ENCODE results near the gene ZNF771. TPM values are rescaled to one million over a fixed set of nuclear protein-coding genes. Genes with fewer than 3 reads are reported as not detected.
"Not testable (repeated sequence)": the region's sequence is repeated elsewhere in the genome, so short reads cannot be mapped to it uniquely, and the experiment has no call there.

The ZNF771 gene
- total RNA-seq, 6 donors from 2014 or later: 5.2 to 12.3 (median 7.2) TPM

DNA sequence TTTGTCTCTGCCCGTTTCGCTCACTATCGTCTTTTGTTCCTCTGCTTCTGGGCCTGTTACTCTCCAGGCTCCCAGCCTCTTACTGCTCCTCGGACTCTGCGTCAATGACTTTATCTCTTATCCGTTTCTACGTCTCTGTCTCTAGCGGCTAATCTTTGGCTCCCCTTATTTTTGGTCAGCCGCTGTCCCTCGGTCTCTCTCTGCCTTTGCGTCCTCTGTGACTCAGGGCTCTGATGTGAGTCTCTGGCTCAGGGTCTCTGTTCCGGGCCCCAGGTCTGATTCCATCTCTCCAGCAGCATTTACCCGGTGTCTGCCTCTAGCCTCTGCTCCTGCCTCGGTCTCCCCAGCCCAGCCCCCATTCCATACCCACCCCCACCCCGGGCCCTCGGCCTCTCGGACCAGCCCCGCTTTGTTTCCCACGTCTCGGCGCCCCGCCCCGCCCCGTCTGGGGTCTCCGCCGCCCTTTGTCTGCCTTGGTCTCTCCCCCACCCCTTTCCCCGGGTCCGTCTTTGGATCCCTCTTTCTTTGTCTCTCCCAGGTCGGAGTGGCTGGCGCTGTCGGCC lies 12.7 kb upstream of the ZNF771 start:
- TF ChIP-seq, protein P1, sequence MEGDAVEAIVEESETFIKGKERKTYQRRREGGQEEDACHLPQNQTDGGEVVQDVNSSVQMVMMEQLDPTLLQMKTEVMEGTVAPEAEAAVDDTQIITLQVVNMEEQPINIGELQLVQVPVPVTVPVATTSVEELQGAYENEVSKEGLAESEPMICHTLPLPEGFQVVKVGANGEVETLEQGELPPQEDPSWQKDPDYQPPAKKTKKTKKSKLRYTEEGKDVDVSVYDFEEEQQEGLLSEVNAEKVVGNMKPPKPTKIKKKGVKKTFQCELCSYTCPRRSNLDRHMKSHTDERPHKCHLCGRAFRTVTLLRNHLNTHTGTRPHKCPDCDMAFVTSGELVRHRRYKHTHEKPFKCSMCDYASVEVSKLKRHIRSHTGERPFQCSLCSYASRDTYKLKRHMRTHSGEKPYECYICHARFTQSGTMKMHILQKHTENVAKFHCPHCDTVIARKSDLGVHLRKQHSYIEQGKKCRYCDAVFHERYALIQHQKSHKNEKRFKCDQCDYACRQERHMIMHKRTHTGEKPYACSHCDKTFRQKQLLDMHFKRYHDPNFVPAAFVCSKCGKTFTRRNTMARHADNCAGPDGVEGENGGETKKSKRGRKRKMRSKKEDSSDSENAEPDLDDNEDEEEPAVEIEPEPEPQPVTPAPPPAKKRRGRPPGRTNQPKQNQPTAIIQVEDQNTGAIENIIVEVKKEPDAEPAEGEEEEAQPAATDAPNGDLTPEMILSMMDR (IDR thresholded peaks at IDR 0.05): no peak
- TF ChIP-seq POLR2AphosphoS5 (IDR thresholded peaks at IDR 0.05) (no peak), POLR2A (IDR thresholded peaks at IDR 0.05) (no peak), EP300 (IDR thresholded peaks at IDR 0.05) (no peak)
- peaks cover 12 to 37% (median 19%) of the 10 kb centered on the region in 4 donors for H3K4me1 ChIP-seq
- WGBS, 2 donors: 10 to 11% methylated on average over 30 to 31 of the region's 31 CpGs
- ATAC-seq (ENCODE audit: low FRiP score in 2 of 2) (peak in 1 of 2 donors; percentile 66), DNase-seq (no peak)
- H3K36me3 ChIP-seq: peaks cover 0 to 18% (median 10%) of the 10 kb centered on the region in 4 donors
- no peaks in the 10 kb centered on the region for H3K27me3 ChIP-seq
- H3K27ac ChIP-seq: peak overlapping the region; percentile 56 to 84 (median 78)
- H3K4me3 ChIP-seq: peak overlapping the region; percentile 62 to 95 (median 89)
- no peaks in the 10 kb centered on the region for H3K9me3 ChIP-seq

- 2 to 5% methylated on average over 4 to 32 of the region's 103 CpGs for WGBS, 2 donors
- H3K9me3 ChIP-seq: no peaks in the 10 kb centered on the region
- DNase-seq: peak; percentile 88 to 96
- H3K27me3 ChIP-seq: no peaks in the 10 kb centered on the region
- H3K4me3 ChIP-seq: peak within 1 kb of the TSS; percentile 62 to 95 (median 89)
- ATAC-seq (ENCODE audit: low FRiP score in 2 of 2): peak; percentile 96 to 98
- peak; percentile 29 to 49 for TF ChIP-seq POLR2AphosphoS5 (IDR thresholded peaks at IDR 0.05)
- TF ChIP-seq, protein P1 (IDR thresholded peaks at IDR 0.05): peak; percentile 46 to 91 (median 83)
- peak in 1 of 4 donors; percentile 60 for TF ChIP-seq POLR2A (IDR thresholded peaks at IDR 0.05)
- no peak for TF ChIP-seq EP300 (IDR thresholded peaks at IDR 0.05)
- peaks cover 0 to 18% (median 10%) of the 10 kb centered on the region in 4 donors for H3K36me3 ChIP-seq
- peaks cover 15 to 44% (median 22%) of the 10 kb centered on the region in 4 donors for H3K4me1 ChIP-seq
- peak within 1 kb of the TSS; percentile 56 to 84 (median 78) for H3K27ac ChIP-seq
Measured at GRCh38 chr16:30395155-30395991, 12.0 kb upstream of the ZNF771 start, which contains the start of gene ZNF48. Gene ZNF48 (plus strand): TSS chr16:30395420. CDS start chr16:30395795, 375 bp downstream.

DNA sequence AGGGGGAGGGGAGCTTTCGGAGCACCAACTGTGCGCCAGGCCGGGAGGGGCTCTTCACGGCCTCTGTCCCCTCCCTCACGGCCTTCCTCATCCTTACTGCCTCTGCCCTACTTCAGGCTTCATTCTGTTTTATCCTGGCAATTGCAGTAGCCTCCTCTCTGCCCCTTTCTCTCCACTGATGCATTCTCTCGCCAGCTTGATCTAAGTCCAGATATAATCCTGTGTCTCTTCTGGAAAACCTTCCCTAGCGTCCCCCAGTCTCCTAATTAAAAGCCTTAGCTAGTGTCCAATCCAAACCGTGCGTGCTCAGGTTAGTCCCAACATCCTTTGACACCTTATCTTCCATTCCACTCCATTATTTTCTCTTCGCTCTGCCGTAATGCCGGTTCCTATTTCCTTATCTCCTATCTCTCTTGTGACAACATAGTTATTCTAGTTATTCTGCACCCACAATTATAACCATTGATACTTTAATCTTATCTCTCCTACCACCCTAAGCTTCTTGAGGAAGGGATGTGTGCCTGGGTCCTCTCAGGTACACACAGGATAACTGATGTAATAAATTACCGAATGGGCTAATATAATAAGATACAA lies 11.3 kb upstream of the ZNF771 start:
- ATAC-seq (ENCODE audit: low FRiP score in 2 of 2) (no peak), DNase-seq (no peak)
- peak overlapping the region; percentile 56 to 84 (median 72) for H3K27ac ChIP-seq
- no peaks in the 10 kb centered on the region for H3K27me3 ChIP-seq
- no peak for TF ChIP-seq POLR2AphosphoS5 (IDR thresholded peaks at IDR 0.05)
- no peak for TF ChIP-seq POLR2A (IDR thresholded peaks at IDR 0.05)
- TF ChIP-seq, protein P1 (IDR thresholded peaks at IDR 0.05): no peak
- no peak for TF ChIP-seq EP300 (IDR thresholded peaks at IDR 0.05)
- WGBS, 2 donors: 10 to 15% methylated on average over 13 of the region's 13 CpGs
- H3K4me1 ChIP-seq: peaks cover 17 to 51% (median 22%) of the 10 kb centered on the region in 4 donors
- H3K9me3 ChIP-seq: no peaks in the 10 kb centered on the region
- peak overlapping the region; percentile 62 to 95 (median 89) for H3K4me3 ChIP-seq
- peaks cover 0 to 18% (median 10%) of the 10 kb centered on the region in 4 donors for H3K36me3 ChIP-seq

- not testable (repeated sequence) for H3K4me3 ChIP-seq; DNase-seq; H3K27ac ChIP-seq; H3K9me3 ChIP-seq; H3K27me3 ChIP-seq; ATAC-seq (ENCODE audit: low FRiP score in 2 of 2)
- Histone ChIP-seq H3K36me3 (peaks cover 0 to 18% (median 10%) of the 10 kb centered on the region in 4 donors), H3K4me1 (peaks cover 17 to 56% (median 22%) of the 10 kb centered on the region in 4 donors)
- 72 to 89% methylated on average over 4 of the region's 4 CpGs for WGBS, 2 donors
Measured at GRCh38 chr16:30396627-30397026, 10.8 kb upstream of the ZNF771 start.

DNA sequence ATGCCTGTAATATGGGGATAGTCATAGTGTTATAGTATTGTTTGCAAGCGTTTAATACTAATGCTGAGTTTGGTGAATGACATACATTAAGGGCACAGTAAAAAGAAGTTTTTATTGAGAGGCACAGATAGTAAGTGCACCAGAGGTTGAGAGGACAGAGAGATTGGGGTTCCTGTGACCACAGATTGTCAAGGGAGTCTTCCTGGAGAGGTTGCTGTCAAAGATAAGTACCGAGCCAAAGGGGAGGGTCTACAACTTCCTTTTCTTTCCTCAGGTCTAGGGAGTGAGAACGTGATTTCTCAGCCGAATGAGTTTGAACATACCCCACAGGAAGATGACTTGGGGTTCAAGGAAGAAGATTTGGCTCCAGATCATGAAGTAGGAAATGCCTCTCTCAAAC lies 10.3 kb upstream of the ZNF771 start:
- 56 to 75% methylated on average over 4 of the region's 4 CpGs for WGBS, 2 donors
- Histone ChIP-seq H3K27ac (no peak overlapping the region), H3K4me1 (peaks cover 17 to 56% (median 22%) of the 10 kb centered on the region in 4 donors), H3K9me3 (no peaks in the 10 kb centered on the region), H3K4me3 (no peak overlapping the region), H3K27me3 (no peaks in the 10 kb centered on the region), H3K36me3 (peaks cover 0 to 18% (median 10%) of the 10 kb centered on the region in 4 donors)
- no peak for TF ChIP-seq POLR2A (IDR thresholded peaks at IDR 0.05)
- TF ChIP-seq, protein P1 (IDR thresholded peaks at IDR 0.05): no peak
- TF ChIP-seq POLR2AphosphoS5 (IDR thresholded peaks at IDR 0.05): no peak
- TF ChIP-seq EP300 (IDR thresholded peaks at IDR 0.05): no peak
- no peak for ATAC-seq (ENCODE audit: low FRiP score in 2 of 2)
- DNase-seq: no peak
